GM20000 (cell line): Measurements from ENCODE around the gene NPHP1.
"Not testable (repeated sequence)": the region's sequence is repeated elsewhere in the genome, so short reads cannot be mapped to it uniquely, and the experiment has no call there.

Source experiments
- DNase-seq: peaks from one replicate; pipeline ENCODE4 v3.0.0; 2012; ENCODE audit warnings: low spot score
- CTCF ChIP-seq: IDR thresholded peaks from 2 replicates; pipeline ENCODE4 v1.5.1; 2012; ENCODE audit warnings: mild to moderate bottlenecking, control low read depth; ENCODE audit errors: extremely low read depth, missing control alignments

Gene NPHP1

GRCh38 chr2:110167326-110168000 is 37.4 kb downstream of the NPHP1 start:
- TF ChIP-seq CTCF: no peak
- DNase-seq: no peak

GRCh38 chr2:110166266-110166665 is 38.5 kb downstream of the NPHP1 start:
- DNase-seq: no peak
- no peak for TF ChIP-seq CTCF

GRCh38 chr2:110157153-110157793 is 47.5 kb downstream of the NPHP1 start:
- TF ChIP-seq CTCF: peak; percentile 53
- DNase-seq: peak; percentile 50

GRCh38 chr2:110154828-110155227 is 50.0 kb downstream of the NPHP1 start:
- DNase-seq: not testable (repeated sequence)

GRCh38 chr2:110154188-110154587 is 50.6 kb downstream of the NPHP1 start:
- DNase-seq: not testable (repeated sequence)

- TF ChIP-seq CTCF: no peak
- DNase-seq: no peak
Measured at GRCh38 chr2:110153416-110153815, 51.4 kb downstream of the NPHP1 start.

- TF ChIP-seq CTCF: no peak
- no peak for DNase-seq
Measured at GRCh38 chr2:110152943-110153342, 51.9 kb downstream of the NPHP1 start.

GRCh38 chr2:110149330-110150220 is 55.2 kb downstream of the NPHP1 start:
- no peak for DNase-seq
- no peak for TF ChIP-seq CTCF
